ENCODE results near the gene BRAT1.

The BRAT1 gene

DNA sequence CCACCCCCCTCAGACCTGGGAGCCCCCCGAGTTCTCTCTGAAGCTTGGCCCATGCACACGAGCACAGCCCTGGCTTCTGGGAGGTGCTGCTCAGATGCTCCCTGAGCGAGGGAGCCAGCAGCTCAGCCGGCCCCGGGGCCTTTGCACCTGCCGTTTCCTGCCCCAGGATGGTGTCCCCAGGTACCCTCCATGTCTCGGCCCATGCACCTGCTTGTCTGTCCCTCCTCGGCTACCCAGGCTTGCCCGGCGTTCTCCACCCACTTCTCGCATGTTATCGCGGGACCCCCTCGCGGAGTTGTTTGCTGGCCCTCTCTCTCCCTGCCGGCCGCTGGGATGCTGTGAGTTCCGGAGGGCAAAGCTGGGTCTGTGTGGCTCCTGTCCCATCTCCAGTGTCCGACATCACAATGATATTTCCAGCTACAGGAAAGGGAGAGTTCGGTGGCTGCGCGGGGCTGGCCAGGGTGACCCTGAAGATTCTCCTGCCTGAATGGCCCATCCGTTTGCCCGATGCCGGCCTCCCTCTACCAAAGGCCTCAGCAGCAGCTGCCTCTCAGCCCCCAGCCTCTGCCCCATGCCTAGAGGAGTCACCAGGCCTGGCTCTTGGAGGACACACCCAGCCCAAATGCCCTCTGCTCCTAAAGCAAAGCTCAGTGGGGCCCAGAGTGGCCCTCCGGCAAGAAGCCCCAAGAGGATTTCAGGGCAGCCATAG lies 48.0 kb downstream of the BRAT1 start:
- Histone ChIP-seq H4K20me1 (ENCODE audit: insufficient read depth, low read length) (no peaks in the 10 kb centered on the region), H3K36me3 (replicated peaks; ENCODE audit: insufficient read depth, low read length) (no peaks in the 10 kb centered on the region), H3K27ac (ENCODE audit: low read length) (no peak overlapping the region), H3K4me3 (ENCODE audit: low read length) (no peak overlapping the region), H3K9me3 (replicated peaks; ENCODE audit: insufficient read depth, low read length) (no peaks in the 10 kb centered on the region), H3K4me2 (ENCODE audit: low read depth, low read length) (no peak overlapping the region), H3K9me2 (replicated peaks; ENCODE audit: insufficient read depth, low read length) (no peaks in the 10 kb centered on the region), H3K27me3 (replicated peaks; ENCODE audit: insufficient read depth, low read length) (peaks cover 57% of the 10 kb centered on the region), H3K4me1 (ENCODE audit: low read length) (peaks cover 24% of the 10 kb centered on the region), H3F3A (ENCODE audit: insufficient read depth, low read length) (peaks cover 5% of the 10 kb centered on the region; the same call in 1 of the 2 replicates), H2AFZ (ENCODE audit: low read length) (no peak overlapping the region), H3K9ac (ENCODE audit: low read length) (no peak overlapping the region), H3K79me2 (ENCODE audit: low read length) (no peaks in the 10 kb centered on the region)
- DNase-seq: no peak
- TF ChIP-seq EZH2phosphoT487 (IDR thresholded peaks at IDR 0.05; ENCODE audit: low read length): no peak
- TF ChIP-seq, protein P1, sequence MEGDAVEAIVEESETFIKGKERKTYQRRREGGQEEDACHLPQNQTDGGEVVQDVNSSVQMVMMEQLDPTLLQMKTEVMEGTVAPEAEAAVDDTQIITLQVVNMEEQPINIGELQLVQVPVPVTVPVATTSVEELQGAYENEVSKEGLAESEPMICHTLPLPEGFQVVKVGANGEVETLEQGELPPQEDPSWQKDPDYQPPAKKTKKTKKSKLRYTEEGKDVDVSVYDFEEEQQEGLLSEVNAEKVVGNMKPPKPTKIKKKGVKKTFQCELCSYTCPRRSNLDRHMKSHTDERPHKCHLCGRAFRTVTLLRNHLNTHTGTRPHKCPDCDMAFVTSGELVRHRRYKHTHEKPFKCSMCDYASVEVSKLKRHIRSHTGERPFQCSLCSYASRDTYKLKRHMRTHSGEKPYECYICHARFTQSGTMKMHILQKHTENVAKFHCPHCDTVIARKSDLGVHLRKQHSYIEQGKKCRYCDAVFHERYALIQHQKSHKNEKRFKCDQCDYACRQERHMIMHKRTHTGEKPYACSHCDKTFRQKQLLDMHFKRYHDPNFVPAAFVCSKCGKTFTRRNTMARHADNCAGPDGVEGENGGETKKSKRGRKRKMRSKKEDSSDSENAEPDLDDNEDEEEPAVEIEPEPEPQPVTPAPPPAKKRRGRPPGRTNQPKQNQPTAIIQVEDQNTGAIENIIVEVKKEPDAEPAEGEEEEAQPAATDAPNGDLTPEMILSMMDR (IDR thresholded peaks at IDR 0.05; ENCODE audit: low read length): no peak
- no peak for TF ChIP-seq EZH2 (optimal IDR thresholded peaks at IDR 0.05; ENCODE audit: low read depth, low read length)

DNA sequence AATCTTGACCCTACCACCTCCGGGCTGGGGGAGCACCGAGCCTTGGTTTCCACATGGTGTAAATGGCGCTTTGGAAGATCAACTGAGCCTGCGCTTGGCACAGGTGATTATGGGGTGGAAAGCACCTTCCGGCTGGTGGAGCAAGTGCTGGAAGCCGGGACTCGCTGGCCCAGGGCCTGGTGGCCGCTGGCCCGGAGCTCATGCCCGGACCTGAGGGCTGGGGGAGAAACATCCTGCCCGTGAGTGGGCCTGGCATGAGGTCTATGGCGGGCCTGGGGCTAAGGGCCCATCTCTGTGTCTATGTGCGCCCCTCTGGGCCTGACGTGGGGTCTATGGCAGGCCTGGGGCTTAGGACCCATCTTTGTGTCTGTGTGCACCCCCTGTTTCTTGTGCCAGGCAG lies 49.9 kb downstream of the BRAT1 start:
- Histone ChIP-seq H3K4me3 (ENCODE audit: low read length) (no peak overlapping the region), H3K4me2 (ENCODE audit: low read depth, low read length) (no peak overlapping the region), H3K9me2 (replicated peaks; ENCODE audit: insufficient read depth, low read length) (no peaks in the 10 kb centered on the region), H3K9ac (ENCODE audit: low read length) (no peak overlapping the region), H3F3A (ENCODE audit: insufficient read depth, low read length) (peaks cover 5% of the 10 kb centered on the region; the same call in 1 of the 2 replicates), H3K36me3 (replicated peaks; ENCODE audit: insufficient read depth, low read length) (no peaks in the 10 kb centered on the region), H3K9me3 (replicated peaks; ENCODE audit: insufficient read depth, low read length) (no peaks in the 10 kb centered on the region), H3K27ac (ENCODE audit: low read length) (no peak overlapping the region), H3K79me2 (ENCODE audit: low read length) (no peaks in the 10 kb centered on the region), H2AFZ (ENCODE audit: low read length) (no peak overlapping the region), H3K4me1 (ENCODE audit: low read length) (0 out of 2 replicates have a peak, but pooled peaks cover 12% of the 10 kb centered on the region), H4K20me1 (ENCODE audit: insufficient read depth, low read length) (no peaks in the 10 kb centered on the region), H3K27me3 (replicated peaks; ENCODE audit: insufficient read depth, low read length) (peaks cover 75% of the 10 kb centered on the region)
- DNase-seq: no peak
- TF ChIP-seq EZH2 (optimal IDR thresholded peaks at IDR 0.05; ENCODE audit: low read depth, low read length) (no peak), EZH2phosphoT487 (IDR thresholded peaks at IDR 0.05; ENCODE audit: low read length) (no peak)
- TF ChIP-seq, protein P1 (IDR thresholded peaks at IDR 0.05; ENCODE audit: low read length): no peak

DNA sequence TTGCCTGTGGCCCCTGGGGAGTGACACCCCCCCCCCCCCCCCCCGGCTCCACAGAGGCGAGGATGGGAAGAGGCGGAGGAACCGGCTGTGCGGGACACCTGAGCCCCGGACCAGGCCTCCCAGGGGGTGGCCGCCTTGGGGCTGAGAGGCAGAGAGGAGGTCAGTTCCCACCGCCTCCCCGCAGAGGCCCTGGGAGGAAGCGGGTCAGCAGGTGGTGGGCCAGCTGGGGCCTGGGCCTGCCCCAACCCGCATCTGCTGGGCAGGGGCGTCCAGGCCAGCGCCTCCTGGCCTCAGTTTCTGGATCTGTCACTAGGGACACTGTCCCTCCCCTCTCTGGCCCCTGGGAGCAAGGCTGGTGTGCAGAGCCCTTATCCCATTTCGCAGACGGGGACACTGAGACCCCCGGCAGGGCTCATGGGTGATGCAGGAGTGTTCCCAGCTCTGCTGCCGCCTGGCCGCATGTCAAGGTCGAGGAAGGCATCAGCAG lies 50.4 kb downstream of the BRAT1 start:
- Histone ChIP-seq H4K20me1 (ENCODE audit: insufficient read depth, low read length) (no peaks in the 10 kb centered on the region), H3K27ac (ENCODE audit: low read length) (no peak overlapping the region), H3K79me2 (ENCODE audit: low read length) (no peaks in the 10 kb centered on the region), H3K4me3 (ENCODE audit: low read length) (no peak overlapping the region), H3K4me2 (ENCODE audit: low read depth, low read length) (no peak overlapping the region), H3K9ac (ENCODE audit: low read length) (no peak overlapping the region), H3K9me2 (replicated peaks; ENCODE audit: insufficient read depth, low read length) (no peaks in the 10 kb centered on the region), H3K36me3 (replicated peaks; ENCODE audit: insufficient read depth, low read length) (no peaks in the 10 kb centered on the region), H3K4me1 (ENCODE audit: low read length) (0 out of 2 replicates have a peak, but pooled peaks cover 12% of the 10 kb centered on the region), H2AFZ (ENCODE audit: low read length) (no peak overlapping the region), H3K9me3 (replicated peaks; ENCODE audit: insufficient read depth, low read length) (no peaks in the 10 kb centered on the region), H3K27me3 (replicated peaks; ENCODE audit: insufficient read depth, low read length) (peaks cover 79% of the 10 kb centered on the region), H3F3A (ENCODE audit: insufficient read depth, low read length) (peaks cover 5% of the 10 kb centered on the region; the same call in 1 of the 2 replicates)
- no peak for DNase-seq
- TF ChIP-seq, protein P1 (IDR thresholded peaks at IDR 0.05; ENCODE audit: low read length): no peak
- no peak for TF ChIP-seq EZH2 (optimal IDR thresholded peaks at IDR 0.05; ENCODE audit: low read depth, low read length)
- no peak for TF ChIP-seq EZH2phosphoT487 (IDR thresholded peaks at IDR 0.05; ENCODE audit: low read length)
